CD14-positive monocyte (primary cell): ENCODE data around the gene VSIR. TPM values are rescaled to one million over a fixed set of nuclear protein-coding genes. Genes with fewer than 3 reads are reported as not detected.
A peak's percentile ranks its signal among the peaks of the same experiment; 100 is the strongest.

Experiments used
- DNase-seq, 3 donors: peaks; one replicate each; pipeline ENCODE4 v3.0.0-alpha.2; 2011 to 2022
- H2AFZ ChIP-seq: 2 replicates; pipeline ENCODE4 v1.6.0; 2012; ENCODE audit warnings: mild to moderate bottlenecking, low read depth, low read length, inconsistent platforms; ENCODE audit not compliant: insufficient read depth, poor library complexity, severe bottlenecking
- H3K27ac ChIP-seq, 2 donors: 1 replicate in 1 of 2; 2 replicates in 1 of 2; pipeline ENCODE4 v1.5.1; 2012 to 2013; ENCODE audit warnings: low read length in 2 of 2, control low read depth in 1 of 2, inconsistent platforms in 1 of 2, low read depth in 1 of 2, mild to moderate bottlenecking in 1 of 2
- H3K27me3 ChIP-seq, 2 donors: one replicate each; pipeline versions ENCODE4 v1.6.0 to v1.6.1; 2011 to 2013; ENCODE audit warnings: low read length in 2 of 2; ENCODE audit not compliant: control insufficient read depth in 2 of 2, insufficient read depth in 2 of 2
- H3K36me3 ChIP-seq, 2 donors: replicated peaks in 1 of 2; 1 replicate in 1 of 2; 2 replicates in 1 of 2; pipeline versions ENCODE4 v1.5.1 to v1.6.1; 2012 to 2013; ENCODE audit warnings: low read length in 2 of 2, control low read depth in 1 of 2, inconsistent platforms in 1 of 2, mild to moderate bottlenecking in 1 of 2; ENCODE audit not compliant: insufficient read depth in 2 of 2, control insufficient read depth in 1 of 2
- H3K4me1 ChIP-seq, 2 donors: 1 replicate in 1 of 2; 2 replicates in 1 of 2; pipeline versions ENCODE4 v1.5.1 to v1.6.1; 2012 to 2013; ENCODE audit warnings: low read length in 2 of 2, control low read depth in 1 of 2, inconsistent platforms in 1 of 2, mild to moderate bottlenecking in 1 of 2, moderate library complexity in 1 of 2; ENCODE audit not compliant: insufficient read depth in 2 of 2, control insufficient read depth in 1 of 2
- H3K4me2 ChIP-seq: replicated peaks from 2 replicates; pipeline ENCODE3; 2012; ENCODE audit warnings: low read length, moderate library complexity, mild to moderate bottlenecking; ENCODE audit not compliant: poor library complexity, severe bottlenecking; ENCODE audit errors: extremely low read depth
- H3K4me3 ChIP-seq, 3 experiments: fragments of 200-600 bp in 1 of 3; sonication (generic) in 1 of 3; replicated peaks in 1 of 3; 1 replicate in 2 of 3; 2 replicates in 1 of 3; pipeline ENCODE4 v1.5.1; 2011 to 2013; ENCODE audit warnings: low read length in 3 of 3, mild to moderate bottlenecking in 3 of 3, control low read depth in 2 of 3, low read depth in 2 of 3, inconsistent platforms in 1 of 3, moderate library complexity in 1 of 3
- H3K79me2 ChIP-seq: 2 replicates; pipeline ENCODE4 v1.6.0; 2012; ENCODE audit warnings: mild to moderate bottlenecking, control low read depth, inconsistent platforms, low read length, moderate library complexity; ENCODE audit not compliant: insufficient read depth
- H3K9ac ChIP-seq: 2 replicates; pipeline ENCODE4 v1.6.0; 2017; ENCODE audit warnings: low read length, mild to moderate bottlenecking; ENCODE audit not compliant: insufficient read depth, poor library complexity, severe bottlenecking
- H3K9me3 ChIP-seq, 2 donors: replicated peaks in 1 of 2; 1 replicate in 1 of 2; 2 replicates in 1 of 2; pipeline versions ENCODE4 v1.5.1 to v1.6.1; 2012 to 2013; ENCODE audit warnings: low read length in 2 of 2, control low read depth in 1 of 2; ENCODE audit not compliant: control insufficient read depth in 1 of 2, insufficient read depth in 1 of 2
- H4K20me1 ChIP-seq: 2 replicates; pipeline ENCODE4 v1.6.0; 2012; ENCODE audit warnings: mild to moderate bottlenecking, low read length, control low read depth, moderate library complexity; ENCODE audit not compliant: insufficient read depth
- H3K27ac Mint-ChIP-seq, 7 donors: one replicate each; pipeline ENCODE4 v1.8.0; 2020; ENCODE audit warnings: mild to moderate bottlenecking in 7 of 7, mixed read lengths in 7 of 7, moderate library complexity in 6 of 7, inconsistent platforms in 2 of 7
- H3K27me3 Mint-ChIP-seq, 3 donors: one replicate each; pipeline ENCODE4 v1.8.0; 2021 to 2022; ENCODE audit warnings: low read depth in 3 of 3, mild to moderate bottlenecking in 3 of 3, mixed read lengths in 3 of 3, moderate library complexity in 3 of 3, inconsistent platforms in 1 of 3
- H3K36me3 Mint-ChIP-seq, 2 donors: one replicate each; pipeline ENCODE4 v1.8.0; 2020; ENCODE audit warnings: mixed read lengths in 2 of 2, inconsistent platforms in 1 of 2, mild to moderate bottlenecking in 1 of 2
- H3K4me1 Mint-ChIP-seq: one replicate; pipeline ENCODE4 v1.8.0; 2020; ENCODE audit warnings: mild to moderate bottlenecking, mixed read lengths
- H3K4me3 Mint-ChIP-seq, 2 donors: one replicate each; pipeline ENCODE4 v1.8.0; 2020; ENCODE audit warnings: mild to moderate bottlenecking in 2 of 2, mixed read lengths in 2 of 2, moderate library complexity in 1 of 2
- H3K9me3 Mint-ChIP-seq, 7 donors: one replicate each; pipeline ENCODE4 v1.8.0; 2020 to 2022; ENCODE audit warnings: mixed read lengths in 7 of 7, mild to moderate bottlenecking in 6 of 7, moderate library complexity in 6 of 7, inconsistent platforms in 2 of 7
- WGBS: methylation state at CpG from one replicate; pipeline ENCODE4 v1.1.5; 2013; ENCODE audit warnings: missing lambda C conversion rate; ENCODE audit not compliant: insufficient coverage; 5-methylcytosine and 5-hydroxymethylcytosine counted together
- intact Hi-C, 2 donors: fragments of 100-400 bp; cut with micrococcal nuclease; formaldehyde crosslinking; loops; one replicate each; pipeline versions ENCODE4 v1.15.0 to v1.15.1; 2023
- polyA minus RNA-seq: library from RNA; depleted of rRNA, polyadenylated mRNA; stranded (reverse); fragments of >200 nt; gene quantifications from 2 replicates; pipeline ENCODE4 v1.2.3, GENCODE V29; 2012
- polyA plus RNA-seq, 3 donors: library from polyadenylated mRNA; depleted of rRNA in 1 of 3; unstranded in 2 of 3; stranded (reverse) in 1 of 3; fragments of 300-500 nt in 2 of 3; fragments of >200 nt in 1 of 3; fragmentation: Illumina TruSeq in 2 of 3; gene quantifications; 1 replicate in 2 of 3; 2 replicates in 1 of 3; pipeline ENCODE4 v1.2.3, GENCODE V29; 2012 to 2021
- total RNA-seq, 12 experiments: library from RNA in 1 of 12; stranded (reverse) in 1 of 12; fragments of 120-200 nt in 1 of 12; gene quantifications; one replicate each; pipeline ENCODE4 v1.2.4 and lab custom pipeline; 2013 to 2026; ENCODE audit warnings: mixed read lengths in 6 of 12, inconsistent platforms in 1 of 12
- TF ChIP-seq, protein P1 (sequence below): fragments of 200-600 bp; IDR thresholded peaks from one replicate; pipeline ENCODE4 v1.8.0; 2022; ENCODE audit warnings: antibody characterized with exemption, mild to moderate bottlenecking

The VSIR gene
- 631 TPM for total RNA-seq (2013)
- polyA plus RNA-seq (1,000 to 10,000 TPM in 1 of 3 donors, 100 to 1,000 TPM in 2; 635 to 1,133 (median 801) TPM), polyA minus RNA-seq (402 and 848 TPM in 2 replicates), total RNA-seq (lab: John Stamatoyannopoulos, UW) (19.1 to 553 (median 418) reads per million in 11 experiments)

DNA sequence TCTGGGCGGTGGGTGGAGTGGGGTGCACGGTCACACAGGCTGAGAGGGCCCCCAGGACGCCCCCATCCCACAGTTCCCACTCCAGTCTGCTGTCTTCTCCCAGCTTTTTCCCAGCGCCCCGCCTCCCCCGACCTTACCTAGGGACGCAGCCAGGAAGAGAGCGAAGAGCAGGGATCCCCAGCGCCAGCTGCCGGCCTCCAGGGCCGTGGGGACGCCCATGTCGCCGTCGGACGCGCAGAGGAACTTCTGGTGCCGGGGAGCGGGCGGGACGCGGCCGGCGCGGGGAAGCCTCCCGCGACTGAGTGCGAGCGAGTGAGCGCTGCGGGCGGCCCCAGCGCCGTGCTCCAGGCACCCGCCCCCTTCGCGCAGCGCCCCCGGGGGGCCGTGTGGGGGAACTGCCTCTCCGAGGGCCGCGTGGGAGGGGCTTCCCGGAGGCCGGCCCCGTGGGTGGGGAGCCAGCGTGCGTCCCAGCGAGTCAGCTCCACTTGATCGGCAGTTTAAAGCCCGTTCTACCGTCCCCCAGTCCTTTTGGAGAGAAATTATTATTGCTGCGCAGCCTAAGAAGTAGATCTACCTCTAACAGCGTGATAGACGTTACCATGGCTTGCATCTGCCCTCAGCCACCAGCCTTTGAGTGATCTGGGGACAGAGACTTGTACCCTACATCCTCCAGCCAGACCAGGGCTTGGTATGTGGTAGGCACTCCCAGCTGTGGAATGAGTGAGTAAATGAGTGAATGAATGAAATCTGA, at the start of gene VSIR:
Gene VSIR, minus strand, starts transcription at position 300 of the 751 bp plus-strand sequence. Its CDS starts 81 bp downstream, at position 219.
- DNase-seq: peak; percentile 83 to 87 (median 86)
- Histone ChIP-seq H3K4me3 (peak within 1 kb of the TSS; percentile 93 to 99 (median 98)), H3K27me3 (no peaks in the 10 kb centered on the region), H3K9ac (peak within 1 kb of the TSS; percentile 93), H4K20me1 (peaks cover 52% of the 10 kb centered on the region), H3K36me3 (peaks cover 28 to 41% of the 10 kb centered on the region in 2 donors), H3K79me2 (peaks cover 87% of the 10 kb centered on the region), H3K27ac (peak within 1 kb of the TSS; percentile 90 to 92), H3K4me2 (peak within 1 kb of the TSS; percentile 99), H3K4me1 (peaks cover 68 to 86% of the 10 kb centered on the region in 2 donors), H2AFZ (no peak within 1 kb of the TSS), H3K9me3 (no peaks in the 10 kb centered on the region)
- Mint-ChIP-seq H3K36me3 (peaks cover 32 to 47% of the 10 kb centered on the region in 2 donors), H3K9me3 (peaks cover 0 to 5% (median 0%) of the 10 kb centered on the region in 7 donors), H3K27me3 (peaks cover 0 to 5% (median 2%) of the 10 kb centered on the region in 3 donors), H3K4me1 (peaks cover 76% of the 10 kb centered on the region), H3K4me3 (peak within 1 kb of the TSS; percentile 97 to 99), H3K27ac (peak within 1 kb of the TSS; percentile 96 to 98 (median 98))
- WGBS: under 1% methylated on average over 44 of the region's 55 CpGs
- intact Hi-C loops: loop anchor here (2.0 to 10.0 kb wide), 4 partner anchors 23 to 399 kb away; no protein-coding TSS in a partner anchor
- TF ChIP-seq, protein P1, sequence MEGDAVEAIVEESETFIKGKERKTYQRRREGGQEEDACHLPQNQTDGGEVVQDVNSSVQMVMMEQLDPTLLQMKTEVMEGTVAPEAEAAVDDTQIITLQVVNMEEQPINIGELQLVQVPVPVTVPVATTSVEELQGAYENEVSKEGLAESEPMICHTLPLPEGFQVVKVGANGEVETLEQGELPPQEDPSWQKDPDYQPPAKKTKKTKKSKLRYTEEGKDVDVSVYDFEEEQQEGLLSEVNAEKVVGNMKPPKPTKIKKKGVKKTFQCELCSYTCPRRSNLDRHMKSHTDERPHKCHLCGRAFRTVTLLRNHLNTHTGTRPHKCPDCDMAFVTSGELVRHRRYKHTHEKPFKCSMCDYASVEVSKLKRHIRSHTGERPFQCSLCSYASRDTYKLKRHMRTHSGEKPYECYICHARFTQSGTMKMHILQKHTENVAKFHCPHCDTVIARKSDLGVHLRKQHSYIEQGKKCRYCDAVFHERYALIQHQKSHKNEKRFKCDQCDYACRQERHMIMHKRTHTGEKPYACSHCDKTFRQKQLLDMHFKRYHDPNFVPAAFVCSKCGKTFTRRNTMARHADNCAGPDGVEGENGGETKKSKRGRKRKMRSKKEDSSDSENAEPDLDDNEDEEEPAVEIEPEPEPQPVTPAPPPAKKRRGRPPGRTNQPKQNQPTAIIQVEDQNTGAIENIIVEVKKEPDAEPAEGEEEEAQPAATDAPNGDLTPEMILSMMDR: peak; percentile 92

DNA sequence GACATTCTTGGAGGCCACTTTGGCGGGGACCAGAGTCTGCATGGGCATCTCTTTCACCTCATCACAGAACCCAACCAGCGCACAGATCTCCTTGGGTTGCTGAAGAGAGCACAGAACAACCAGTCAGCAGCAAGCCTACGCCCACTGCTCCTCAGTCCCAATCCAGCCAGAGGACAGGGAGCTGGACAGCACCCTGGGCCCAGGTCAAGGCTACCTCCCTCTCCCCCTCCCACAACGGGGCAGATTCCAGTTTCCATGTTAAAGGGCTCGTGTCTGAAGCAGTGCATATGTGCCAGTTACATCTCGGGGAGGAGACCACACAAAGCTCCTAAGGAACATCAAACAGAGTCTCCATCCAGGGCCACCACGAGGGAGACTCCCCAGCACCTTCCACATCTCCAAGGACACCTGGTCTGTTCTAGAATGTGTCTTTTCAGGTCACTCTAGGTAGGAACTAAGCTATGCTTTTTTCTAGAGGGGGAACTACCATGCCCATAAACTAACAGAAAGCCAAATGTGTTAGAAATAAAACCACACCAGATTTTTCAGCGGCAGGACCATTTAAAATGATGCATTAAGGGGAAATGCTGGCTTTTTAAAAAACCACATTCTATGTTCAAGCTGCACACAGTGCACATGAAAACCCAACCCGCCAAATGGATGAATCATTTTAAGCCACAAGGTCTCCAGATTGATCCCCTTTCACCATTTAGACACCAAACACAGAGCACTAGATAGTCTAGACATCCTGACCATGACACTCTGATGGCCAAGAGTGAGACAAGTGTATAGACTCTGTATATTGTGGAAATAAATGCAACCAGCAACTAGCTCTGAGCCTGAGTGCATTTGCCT, 48.8 kb upstream of the VSIR start:
- H3K4me2 ChIP-seq: no peak overlapping the region
- peaks cover 96 to 97% of the 10 kb centered on the region in 2 donors for H3K36me3 Mint-ChIP-seq
- intact Hi-C loops: no loop called here
- H4K20me1 ChIP-seq: peaks cover 100% of the 10 kb centered on the region
- no peaks in the 10 kb centered on the region for H3K9me3 ChIP-seq
- peak in 1 of 3 donors; percentile 22 for DNase-seq
- no peak overlapping the region for H3K4me3 Mint-ChIP-seq
- peaks cover 95 to 100% of the 10 kb centered on the region in 2 donors for H3K36me3 ChIP-seq
- H3K27ac ChIP-seq: peak overlapping the region; percentile 89 to 95
- H3K4me1 ChIP-seq: peaks cover 88 to 96% of the 10 kb centered on the region in 2 donors
- peak overlapping the region; percentile 84 to 98 (median 97) for H3K27ac Mint-ChIP-seq
- TF ChIP-seq, protein P1: no peak
- peaks cover 91% of the 10 kb centered on the region for H3K79me2 ChIP-seq
- H3K4me1 Mint-ChIP-seq: peaks cover 85% of the 10 kb centered on the region
- no peaks in the 10 kb centered on the region for H3K27me3 ChIP-seq
- 80% methylated on average over 6 of the region's 9 CpGs for WGBS
- no peaks in the 10 kb centered on the region for H3K9me3 Mint-ChIP-seq
- H2AFZ ChIP-seq: no peak overlapping the region
- H3K9ac ChIP-seq: no peak overlapping the region
- H3K27me3 Mint-ChIP-seq: peaks cover 0 to 2% (median 0%) of the 10 kb centered on the region in 3 donors
- H3K4me3 ChIP-seq: no peak overlapping the region
